SK-N-SH treated with all-trans-retinoic acid at 6 μM for 48 hours (cell line): Measurements from ENCODE around the gene NINJ1.

ENCODE experiments used
- ATAC-seq: fragments of 200-7000 bp; cut with Tn5 transposase; 3 replicates; pipeline ENCODE4 v1.9.1; 2020; ENCODE audit warnings: mild to moderate bottlenecking, moderate library complexity
- ARNTL ChIP-seq: fragments of 450-650 bp; formaldehyde crosslinking; IDR thresholded peaks from 2 replicates; pipeline ENCODE4 v1.5.0; 2020; ENCODE audit warnings: low read depth, mild to moderate bottlenecking, moderate library complexity, borderline replicate concordance
- BACH2 ChIP-seq: fragments of 250-450 bp; sonication (Bioruptor Pico); IDR thresholded peaks from 2 replicates; pipeline ENCODE4 v1.9.0; 2021; ENCODE audit warnings: mild to moderate bottlenecking, borderline replicate concordance
- CREB5 ChIP-seq: fragments of 250-450 bp; sonication (Bioruptor Pico); IDR thresholded peaks from 2 replicates; pipeline ENCODE4 v1.5.1; 2020; ENCODE audit warnings: low read depth, mild to moderate bottlenecking, moderate library complexity
- CSDC2 ChIP-seq: fragments of 250-450 bp; sonication (Bioruptor Pico); IDR thresholded peaks from 2 replicates; pipeline ENCODE4 v1.5.0; 2020; ENCODE audit warnings: mild to moderate bottlenecking, moderate library complexity
- CSRNP3 ChIP-seq: fragments of 250-450 bp; sonication (Bioruptor Pico); IDR thresholded peaks from 2 replicates; pipeline ENCODE4 v1.5.1; 2021; ENCODE audit warnings: mild to moderate bottlenecking, moderate library complexity
- ESRRG ChIP-seq: fragments of 250-450 bp; sonication (Bioruptor Pico); IDR thresholded peaks from 2 replicates; pipeline ENCODE4 v1.6.1; 2021; ENCODE audit warnings: mild to moderate bottlenecking
- ISL1 ChIP-seq: fragments of 250-450 bp; sonication (Bioruptor Pico); IDR thresholded peaks from 2 replicates; pipeline ENCODE4 v2.1.2; 2022; ENCODE audit warnings: mild to moderate bottlenecking, moderate library complexity
- OSR1 ChIP-seq: fragments of 250-450 bp; sonication (Bioruptor Pico); IDR thresholded peaks from 2 replicates; pipeline ENCODE4 v1.8.0; 2022; ENCODE audit warnings: moderate library complexity, mild to moderate bottlenecking, inconsistent platforms
- PPARA ChIP-seq: fragments of 250-450 bp; sonication (Bioruptor Pico); IDR thresholded peaks from 2 replicates; pipeline ENCODE4 v1.5.0; 2020; ENCODE audit warnings: mild to moderate bottlenecking, borderline replicate concordance
- RARB ChIP-seq: fragments of 250-450 bp; sonication (Bioruptor Pico); IDR thresholded peaks from 2 replicates; pipeline ENCODE4 v1.8.0; 2021; ENCODE audit warnings: mild to moderate bottlenecking, moderate library complexity
- SNAI2 ChIP-seq: fragments of 250-450 bp; sonication (Bioruptor Pico); IDR thresholded peaks from 2 replicates; pipeline ENCODE4 v1.5.0; 2020; ENCODE audit warnings: mild to moderate bottlenecking, moderate library complexity
- TCF4 ChIP-seq: fragments of 250-450 bp; sonication (Bioruptor Pico); IDR thresholded peaks from 2 replicates; pipeline ENCODE4 v1.8.0; 2021; ENCODE audit warnings: mild to moderate bottlenecking, moderate library complexity, borderline replicate concordance
- TOX ChIP-seq: fragments of 250-450 bp; sonication (Bioruptor Pico); IDR thresholded peaks from 2 replicates; pipeline ENCODE4 v1.8.0; 2021; ENCODE audit warnings: mild to moderate bottlenecking, moderate library complexity, borderline replicate concordance
- TSHZ2 ChIP-seq: fragments of 250-450 bp; sonication (Bioruptor Pico); IDR thresholded peaks from 2 replicates; pipeline ENCODE4 v1.5.0; 2020; ENCODE audit warnings: mild to moderate bottlenecking, moderate library complexity
- ZC3H10 ChIP-seq: fragments of 250-450 bp; sonication (Bioruptor Pico); IDR thresholded peaks from 2 replicates; pipeline ENCODE4 v1.5.1; 2021; ENCODE audit warnings: mild to moderate bottlenecking, moderate library complexity
- ZFP30 ChIP-seq: fragments of 450-650 bp; formaldehyde crosslinking; IDR thresholded peaks from 2 replicates; pipeline ENCODE4 v1.5.0; 2022; ENCODE audit warnings: mild to moderate bottlenecking, moderate library complexity
- ZNF565 ChIP-seq: fragments of 450-650 bp; formaldehyde crosslinking; conservative IDR thresholded peaks from 2 replicates; pipeline ENCODE4 v1.5.0; 2020; ENCODE audit warnings: low read depth, mild to moderate bottlenecking, moderate library complexity
- ZNF70 ChIP-seq: fragments of 450-650 bp; formaldehyde crosslinking; IDR thresholded peaks from 2 replicates; pipeline ENCODE4 v1.5.0; 2020; ENCODE audit warnings: mild to moderate bottlenecking, moderate library complexity
- ZNF8 ChIP-seq: fragments of 450-650 bp; formaldehyde crosslinking; IDR thresholded peaks from 2 replicates; pipeline ENCODE4 v1.5.0; 2020; ENCODE audit warnings: mild to moderate bottlenecking, moderate library complexity
- TF ChIP-seq, protein P1 (sequence below): fragments of 250-450 bp; sonication (Bioruptor Pico); IDR thresholded peaks from 2 replicates; pipeline ENCODE4 v1.8.0; 2020; ENCODE audit warnings: mild to moderate bottlenecking, moderate library complexity, borderline replicate concordance

NINJ1 gene

GRCh38 chr9:93161786-93162562 is 27.9 kb upstream of the NINJ1 start:
- TF ChIP-seq ZNF70 (no peak), BACH2 (CRISPR knock-in tag) (no peak), OSR1 (CRISPR knock-in tag) (no peak), ZNF565 (CRISPR knock-in tag) (no peak), ISL1 (no peak), CSDC2 (CRISPR knock-in tag) (no peak), TOX (CRISPR knock-in tag) (no peak)
- no peak for ATAC-seq

DNA sequence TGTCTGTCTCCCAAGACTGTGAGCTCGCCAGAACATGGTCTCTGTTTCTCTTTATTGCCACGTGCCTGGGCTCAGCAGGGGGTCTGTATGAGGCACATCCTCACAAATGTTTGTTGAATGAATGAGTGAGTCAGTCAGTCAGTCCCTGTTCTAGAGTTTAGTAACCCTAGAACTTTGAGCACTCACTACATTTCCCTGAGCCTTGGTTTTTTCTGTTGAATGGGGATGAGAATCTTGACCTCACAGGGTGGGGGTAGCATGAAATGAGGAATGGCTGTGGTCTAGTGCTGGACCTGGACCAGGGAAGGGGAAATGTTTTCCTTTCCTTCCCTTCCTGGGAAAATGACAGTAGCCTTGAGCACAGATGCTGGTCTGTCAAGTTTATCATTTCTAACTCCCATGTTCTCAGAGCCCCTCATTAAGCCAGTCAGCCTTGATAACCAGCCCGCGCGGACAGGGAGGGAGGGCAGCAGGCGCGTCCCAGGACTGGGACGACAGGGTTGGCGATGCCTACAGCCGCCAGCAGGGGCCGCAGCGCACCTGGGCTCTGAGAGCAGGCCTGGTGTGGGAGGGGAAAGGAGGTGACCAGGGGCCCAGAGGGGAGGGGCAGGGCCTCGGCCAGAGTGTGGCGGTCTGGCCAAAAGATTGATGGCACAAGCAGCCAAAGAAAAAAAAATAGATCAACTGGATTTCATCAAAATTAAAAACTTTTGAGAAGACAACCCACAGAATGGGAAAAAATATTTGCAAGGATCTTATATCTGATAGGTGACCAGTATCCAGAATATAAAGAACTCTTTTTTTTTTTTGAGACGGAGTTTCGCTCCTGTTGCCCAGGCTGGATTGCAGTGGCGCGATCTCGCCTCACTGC is 25.8 kb upstream of the NINJ1 start:
- TF ChIP-seq ZC3H10 (CRISPR knock-in tag) (no peak), ARNTL (CRISPR knock-in tag) (no peak), CREB5 (CRISPR knock-in tag) (no peak), PPARA (no peak)
- peak; percentile 100 for ATAC-seq

GRCh38 chr9:93156475-93157008 is 22.5 kb upstream of the NINJ1 start:
- TF ChIP-seq ZNF70 (no peak), CSDC2 (CRISPR knock-in tag) (no peak), RARB (no peak), CSRNP3 (no peak), CREB5 (CRISPR knock-in tag) (no peak), ESRRG (CRISPR knock-in tag) (no peak), PPARA (no peak), TCF4 (CRISPR knock-in tag) (no peak), OSR1 (CRISPR knock-in tag) (no peak), ISL1 (no peak), TOX (CRISPR knock-in tag) (no peak), ZFP30 (CRISPR knock-in tag) (no peak), ZNF8 (CRISPR knock-in tag) (no peak)
- ATAC-seq, result no peak

DNA sequence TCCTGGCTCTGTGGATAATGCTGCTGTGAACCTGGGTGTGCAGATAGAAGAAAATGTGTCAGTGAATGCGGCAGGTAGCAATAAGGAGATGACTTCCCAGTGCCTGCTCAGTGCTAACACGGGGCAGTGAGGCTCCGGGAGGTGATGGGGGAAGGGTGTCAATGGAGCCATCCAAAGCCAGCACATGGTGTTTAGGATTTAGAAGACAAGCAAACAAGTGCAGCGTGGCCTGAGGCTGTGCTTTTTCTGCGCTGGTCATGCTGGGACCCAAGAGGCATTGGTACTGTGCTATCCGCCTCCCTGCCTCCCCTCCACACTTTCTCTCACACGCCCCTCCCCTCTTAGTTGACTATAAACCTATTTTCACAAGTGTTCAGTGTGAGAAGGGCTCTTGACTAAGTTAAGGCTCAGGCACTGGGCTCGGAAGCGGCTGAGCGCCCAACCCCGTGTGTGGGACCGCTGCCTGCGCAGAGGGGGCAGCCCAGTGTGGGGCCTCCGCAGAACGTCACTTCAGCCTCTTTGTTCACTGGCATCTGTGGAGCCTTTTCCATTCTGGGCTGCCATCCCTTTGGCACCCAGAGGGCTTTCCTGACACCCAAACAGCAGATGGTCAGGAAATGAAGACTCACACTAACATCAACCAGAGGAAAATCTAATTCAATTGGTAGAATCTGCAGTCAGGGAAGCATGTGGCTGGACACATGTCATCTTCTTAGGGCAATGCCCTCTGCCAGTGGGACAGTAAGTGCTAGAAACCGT is 21.8 kb upstream of the NINJ1 start:
- no peak for ATAC-seq
- TF ChIP-seq ISL1, result no peak
- no peak for TF ChIP-seq ZC3H10 (CRISPR knock-in tag)
- no peak for TF ChIP-seq SNAI2
- TF ChIP-seq ZFP30 (CRISPR knock-in tag), result no peak
- TF ChIP-seq TSHZ2 (CRISPR knock-in tag), result no peak
- TF ChIP-seq, protein P1, sequence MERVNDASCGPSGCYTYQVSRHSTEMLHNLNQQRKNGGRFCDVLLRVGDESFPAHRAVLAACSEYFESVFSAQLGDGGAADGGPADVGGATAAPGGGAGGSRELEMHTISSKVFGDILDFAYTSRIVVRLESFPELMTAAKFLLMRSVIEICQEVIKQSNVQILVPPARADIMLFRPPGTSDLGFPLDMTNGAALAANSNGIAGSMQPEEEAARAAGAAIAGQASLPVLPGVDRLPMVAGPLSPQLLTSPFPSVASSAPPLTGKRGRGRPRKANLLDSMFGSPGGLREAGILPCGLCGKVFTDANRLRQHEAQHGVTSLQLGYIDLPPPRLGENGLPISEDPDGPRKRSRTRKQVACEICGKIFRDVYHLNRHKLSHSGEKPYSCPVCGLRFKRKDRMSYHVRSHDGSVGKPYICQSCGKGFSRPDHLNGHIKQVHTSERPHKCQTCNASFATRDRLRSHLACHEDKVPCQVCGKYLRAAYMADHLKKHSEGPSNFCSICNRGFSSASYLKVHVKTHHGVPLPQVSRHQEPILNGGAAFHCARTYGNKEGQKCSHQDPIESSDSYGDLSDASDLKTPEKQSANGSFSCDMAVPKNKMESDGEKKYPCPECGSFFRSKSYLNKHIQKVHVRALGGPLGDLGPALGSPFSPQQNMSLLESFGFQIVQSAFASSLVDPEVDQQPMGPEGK (CRISPR knock-in tag), result no peak
- TF ChIP-seq CREB5 (CRISPR knock-in tag), result no peak
- no peak for TF ChIP-seq RARB
- no peak for TF ChIP-seq TCF4 (CRISPR knock-in tag)
- TF ChIP-seq ZNF70, result no peak
- TF ChIP-seq TOX (CRISPR knock-in tag), result no peak
- TF ChIP-seq OSR1 (CRISPR knock-in tag), result no peak
